HG02970 (cell line): ENCODE results near the gene ATF6.
"Not testable (repeated sequence)": the region's sequence is repeated elsewhere in the genome, so short reads cannot be mapped to it uniquely, and the experiment has no call there.

Experiments
- ATAC-seq: cut with Tn5 transposase; IDR thresholded peaks from one replicate; pipeline ENCODE4 v1.9.1; 2021; ENCODE audit warnings: mild to moderate bottlenecking, moderate library complexity, moderate number of reproducible peaks; ENCODE audit not compliant: unreplicated experiment, low FRiP score

ATF6 gene

GRCh38 chr1:161773791-161774190 is 7.7 kb downstream of the ATF6 start:
- no peak for ATAC-seq

GRCh38 chr1:161777261-161777660 is 11.1 kb downstream of the ATF6 start:
- no peak for ATAC-seq

GRCh38 chr1:161778522-161778921 is 12.4 kb downstream of the ATF6 start:
- no peak for ATAC-seq

- ATAC-seq = no peak
These were observed 13.3 kb downstream of the ATF6 start for GRCh38 chr1:161779393-161779792.

GRCh38 chr1:161781995-161782394 is 15.9 kb downstream of the ATF6 start:
- ATAC-seq = no peak

- no peak for ATAC-seq
These were observed 16.8 kb downstream of the ATF6 start for GRCh38 chr1:161782886-161783285.

- ATAC-seq = no peak
These were observed 18.8 kb downstream of the ATF6 start for GRCh38 chr1:161784968-161785367.

GRCh38 chr1:161787355-161787754 is 21.2 kb downstream of the ATF6 start:
- no peak for ATAC-seq

GRCh38 chr1:161790587-161791317 is 24.6 kb downstream of the ATF6 start:
- ATAC-seq = no peak

- no peak for ATAC-seq
These were observed 26.0 kb downstream of the ATF6 start for GRCh38 chr1:161791904-161792655.

GRCh38 chr1:161792740-161793139 is 26.6 kb downstream of the ATF6 start:
- no peak for ATAC-seq

- ATAC-seq = no peak
These were observed 33.7 kb downstream of the ATF6 start for GRCh38 chr1:161799792-161800191.

GRCh38 chr1:161801955-161802354 is 35.8 kb downstream of the ATF6 start:
- no peak for ATAC-seq

- ATAC-seq = no peak
These were observed 37.1 kb downstream of the ATF6 start for GRCh38 chr1:161803181-161803580.

GRCh38 chr1:161805399-161806197 is 39.5 kb downstream of the ATF6 start:
- no peak for ATAC-seq

- ATAC-seq = not testable (repeated sequence)
These were observed 43.1 kb downstream of the ATF6 start for GRCh38 chr1:161809202-161809601.

- not testable (repeated sequence) for ATAC-seq
These were observed 43.5 kb downstream of the ATF6 start for GRCh38 chr1:161809656-161810055.

- ATAC-seq = no peak
These were observed 44.7 kb downstream of the ATF6 start for GRCh38 chr1:161810780-161811179.

- ATAC-seq = no peak
These were observed 50.1 kb downstream of the ATF6 start for GRCh38 chr1:161816201-161816600.

- no peak for ATAC-seq
These were observed 51.1 kb downstream of the ATF6 start for GRCh38 chr1:161817176-161817730.

GRCh38 chr1:161820914-161821313 is 54.8 kb downstream of the ATF6 start:
- no peak for ATAC-seq
